Astrocyte (in vitro differentiated cells and primary cell): ENCODE results near the gene LEMD2. TPM values are rescaled to one million over a fixed set of nuclear protein-coding genes. Genes with fewer than 3 reads are reported as not detected.

Experiments used
- DNase-seq: peaks from one replicate; pipeline ENCODE4 v3.0.0-alpha.2; 2010; ENCODE audit warnings: low read depth
- FAIRE-seq: peaks from 2 replicates; lab custom pipeline; 2011; peaks lifted over from hg19 to GRCh38; lab: Jason Lieb, UNC
- H2AFZ ChIP-seq: 2 replicates; pipeline ENCODE4 v1.6.0; 2012; ENCODE audit warnings: low read depth, low read length, inconsistent platforms
- H3K27ac ChIP-seq: 2 replicates; pipeline ENCODE4 v1.5.1; 2011; ENCODE audit warnings: low read depth, low read length, inconsistent platforms
- H3K27me3 ChIP-seq: 2 replicates; pipeline ENCODE4 v1.6.0; 2011; ENCODE audit warnings: low read length, inconsistent platforms; ENCODE audit not compliant: insufficient read depth
- H3K36me3 ChIP-seq: 2 replicates; pipeline ENCODE4 v1.5.1; 2011; ENCODE audit warnings: low read length, inconsistent platforms; ENCODE audit not compliant: insufficient read depth
- H3K4me1 ChIP-seq: 2 replicates; pipeline ENCODE4 v1.5.1; 2011; ENCODE audit warnings: low read length, inconsistent platforms; ENCODE audit not compliant: insufficient read depth
- H3K4me2 ChIP-seq: 2 replicates; pipeline ENCODE4 v1.6.0; 2012; ENCODE audit warnings: low read length, inconsistent platforms
- H3K4me3 ChIP-seq: 2 replicates; pipeline ENCODE4 v1.5.1; 2011; ENCODE audit warnings: low read depth, mild to moderate bottlenecking, low read length, inconsistent platforms; ENCODE audit not compliant: insufficient read depth
- H3K79me2 ChIP-seq: 2 replicates; pipeline ENCODE4 v1.6.0; 2012; ENCODE audit warnings: mild to moderate bottlenecking, low read length, inconsistent platforms; ENCODE audit not compliant: insufficient read depth
- H3K9ac ChIP-seq: 2 replicates; pipeline ENCODE4 v1.6.0; 2012; ENCODE audit warnings: mild to moderate bottlenecking, low read length, inconsistent platforms
- H3K9me3 ChIP-seq: 2 replicates; pipeline ENCODE4 v1.5.1; 2012; ENCODE audit warnings: low read depth, mild to moderate bottlenecking, low read length, inconsistent platforms; ENCODE audit not compliant: insufficient read depth
- H4K20me1 ChIP-seq: 2 replicates; pipeline ENCODE4 v1.6.0; 2012; ENCODE audit warnings: low read length, inconsistent platforms; ENCODE audit not compliant: insufficient read depth
- H3K27ac Mint-ChIP-seq: one replicate; pipeline ENCODE4 v1.8.0; 2021; ENCODE audit warnings: mild to moderate bottlenecking, mixed read lengths; ENCODE audit not compliant: unreplicated experiment
- H3K27me3 Mint-ChIP-seq: one replicate; pipeline ENCODE4 v1.8.0; 2021; ENCODE audit warnings: low read depth, mixed read lengths; ENCODE audit not compliant: unreplicated experiment
- H3K36me3 Mint-ChIP-seq: one replicate; pipeline ENCODE4 v1.8.0; 2021; ENCODE audit warnings: low read depth, mixed read lengths; ENCODE audit not compliant: unreplicated experiment
- H3K4me1 Mint-ChIP-seq: one replicate; pipeline ENCODE4 v1.8.0; 2021; ENCODE audit warnings: low read depth, mixed read lengths; ENCODE audit not compliant: unreplicated experiment
- H3K4me3 Mint-ChIP-seq: one replicate; pipeline ENCODE4 v1.8.0; 2021; ENCODE audit warnings: mild to moderate bottlenecking, moderate library complexity, mixed read lengths; ENCODE audit not compliant: unreplicated experiment
- H3K9me3 Mint-ChIP-seq: one replicate; pipeline ENCODE4 v1.8.0; 2021; ENCODE audit warnings: mild to moderate bottlenecking, mixed read lengths; ENCODE audit not compliant: unreplicated experiment
- EZH2 ChIP-seq: IDR thresholded peaks from 2 replicates; pipeline ENCODE4 v1.6.1; 2012; ENCODE audit warnings: mild to moderate bottlenecking, low read length, inconsistent platforms; ENCODE audit not compliant: insufficient read depth
- total RNA-seq: library from RNA; stranded (reverse); gene quantifications from 2 replicates; pipeline ENCODE4 v1.2.1, GENCODE V29; 2021
- TF ChIP-seq, protein P1 (sequence below): IDR thresholded peaks from 2 replicates; pipeline ENCODE4 v1.5.1; 2011; ENCODE audit warnings: low read depth, mild to moderate bottlenecking, inconsistent platforms, low read length, moderate library complexity; ENCODE audit not compliant: insufficient read depth

Gene LEMD2
- total RNA-seq, 1 donor from 2014 or later, result 62.2 TPM

GRCh38 chr6:33798343-33798848 is 9.5 kb upstream of the LEMD2 start:
- Histone ChIP-seq H3K27me3 (peaks cover 9% of the 10 kb centered on the region), H3K4me1 (peaks cover 8% of the 10 kb centered on the region), H3K4me3 (no peak overlapping the region), H3K79me2 (no peaks in the 10 kb centered on the region), H3K36me3 (no peaks in the 10 kb centered on the region), H4K20me1 (no peaks in the 10 kb centered on the region), H2AFZ (no peak overlapping the region), H3K9me3 (no peaks in the 10 kb centered on the region), H3K27ac (no peak overlapping the region), H3K9ac (no peak overlapping the region), H3K4me2 (no peak overlapping the region)
- TF ChIP-seq, protein P1, sequence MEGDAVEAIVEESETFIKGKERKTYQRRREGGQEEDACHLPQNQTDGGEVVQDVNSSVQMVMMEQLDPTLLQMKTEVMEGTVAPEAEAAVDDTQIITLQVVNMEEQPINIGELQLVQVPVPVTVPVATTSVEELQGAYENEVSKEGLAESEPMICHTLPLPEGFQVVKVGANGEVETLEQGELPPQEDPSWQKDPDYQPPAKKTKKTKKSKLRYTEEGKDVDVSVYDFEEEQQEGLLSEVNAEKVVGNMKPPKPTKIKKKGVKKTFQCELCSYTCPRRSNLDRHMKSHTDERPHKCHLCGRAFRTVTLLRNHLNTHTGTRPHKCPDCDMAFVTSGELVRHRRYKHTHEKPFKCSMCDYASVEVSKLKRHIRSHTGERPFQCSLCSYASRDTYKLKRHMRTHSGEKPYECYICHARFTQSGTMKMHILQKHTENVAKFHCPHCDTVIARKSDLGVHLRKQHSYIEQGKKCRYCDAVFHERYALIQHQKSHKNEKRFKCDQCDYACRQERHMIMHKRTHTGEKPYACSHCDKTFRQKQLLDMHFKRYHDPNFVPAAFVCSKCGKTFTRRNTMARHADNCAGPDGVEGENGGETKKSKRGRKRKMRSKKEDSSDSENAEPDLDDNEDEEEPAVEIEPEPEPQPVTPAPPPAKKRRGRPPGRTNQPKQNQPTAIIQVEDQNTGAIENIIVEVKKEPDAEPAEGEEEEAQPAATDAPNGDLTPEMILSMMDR, result no peak
- TF ChIP-seq EZH2, result no peak
- Mint-ChIP-seq H3K9me3 (no peaks in the 10 kb centered on the region), H3K36me3 (peaks cover 2% of the 10 kb centered on the region), H3K27me3 (peaks cover 33% of the 10 kb centered on the region), H3K4me3 (no peak overlapping the region), H3K4me1 (peaks cover 8% of the 10 kb centered on the region), H3K27ac (no peak overlapping the region)
- no peak for DNase-seq
- no peak for FAIRE-seq

GRCh38 chr6:33797626-33798342 is 8.9 kb upstream of the LEMD2 start:
- no peak for FAIRE-seq
- no peak for DNase-seq
- peaks cover 5% of the 10 kb centered on the region for H3K4me1 Mint-ChIP-seq

More at GRCh38 chr6:33797626-33798342, 8.9 kb upstream of the LEMD2 start:
- no peaks in the 10 kb centered on the region for H3K9me3 ChIP-seq
- no peaks in the 10 kb centered on the region for H3K79me2 ChIP-seq
- H3K9me3 Mint-ChIP-seq, result no peaks in the 10 kb centered on the region
- H3K27ac ChIP-seq, result no peak overlapping the region
- H3K4me2 ChIP-seq, result no peak overlapping the region
- no peak overlapping the region for H3K27ac Mint-ChIP-seq
- no peak overlapping the region for H3K4me3 Mint-ChIP-seq
- peaks cover 36% of the 10 kb centered on the region for H3K27me3 Mint-ChIP-seq
- TF ChIP-seq, protein P1, result no peak
- TF ChIP-seq EZH2, result no peak
- no peaks in the 10 kb centered on the region for H3K36me3 ChIP-seq
- peaks cover 5% of the 10 kb centered on the region for H3K4me1 ChIP-seq
- H3K36me3 Mint-ChIP-seq, result peaks cover 2% of the 10 kb centered on the region
- no peak overlapping the region for H3K9ac ChIP-seq
- no peaks in the 10 kb centered on the region for H4K20me1 ChIP-seq
- H3K4me3 ChIP-seq, result no peak overlapping the region
- H3K27me3 ChIP-seq, result peaks cover 14% of the 10 kb centered on the region
- no peak overlapping the region for H2AFZ ChIP-seq
